Measurements from ENCODE around the gene ACACB. TPM values are rescaled to one million over a fixed set of nuclear protein-coding genes. Genes with fewer than 3 reads are reported as not detected.

The ACACB gene
- total RNA-seq, 1 experiment from 2014 or later: 1.0 TPM

GRCh38 chr12:109247831-109248654, 131.7 kb downstream of the ACACB start:
- CTCF ChIA-PET: interaction anchor here (0.6 to 5.0 kb wide), 4 partner anchors 16 to 187 kb away, joined by 3 to 30 read pairs (median 4); no protein-coding TSS in a partner anchor
- no peak overlapping the region for H3K27ac Mint-ChIP-seq (ENCODE audit: low read depth, unreplicated experiment)

DNA sequence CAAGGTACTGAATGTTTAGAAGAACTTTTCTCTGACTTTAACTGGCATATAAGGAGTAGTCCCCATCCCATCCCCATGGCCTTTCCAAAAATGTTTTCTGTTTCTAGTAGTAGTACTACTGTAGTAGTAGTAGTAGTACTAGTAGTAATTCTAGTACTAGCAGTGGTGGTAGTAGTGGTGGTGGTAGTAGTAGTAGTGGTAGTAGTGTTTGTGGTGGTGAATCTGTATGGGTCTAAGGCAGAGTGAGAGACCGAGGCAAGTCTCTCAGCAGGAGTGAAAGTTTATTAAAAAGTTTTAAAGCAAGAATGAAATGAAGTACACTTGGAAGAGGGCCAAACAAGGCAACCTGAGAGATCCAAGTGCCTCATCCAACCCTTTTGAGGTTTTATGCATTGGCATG, 134.1 kb downstream of the ACACB start:
- H3K27ac Mint-ChIP-seq (ENCODE audit: low read depth, unreplicated experiment): no peak overlapping the region
- peaks cover 20% of the 10 kb centered on the region for H3K9me3 Mint-ChIP-seq (ENCODE audit: unreplicated experiment)
- BruUV-seq (replicated peaks): no TSS peak
- H3K4me1 Mint-ChIP-seq (ENCODE audit: insufficient read depth, unreplicated experiment): no peaks in the 10 kb centered on the region
- POLR2A ChIA-PET: no interaction called here
- H3K4me3 Mint-ChIP-seq (ENCODE audit: unreplicated experiment): no peak overlapping the region
- no peak for TF ChIP-seq CTCF (IDR thresholded peaks at IDR 0.05; ENCODE audit: unreplicated experiment)
- peaks cover 4% of the 10 kb centered on the region for H3K36me3 Mint-ChIP-seq (ENCODE audit: insufficient read depth, unreplicated experiment)
- intact Hi-C loops (cut with micrococcal nuclease): no loop called here
- H3K27me3 Mint-ChIP-seq (ENCODE audit: insufficient read depth, unreplicated experiment): no peaks in the 10 kb centered on the region
- no peak for DNase-seq (ENCODE audit: unreplicated experiment)
- CTCF ChIA-PET: no interaction called here

More at GRCh38 chr12:109247831-109248654, 131.7 kb downstream of the ACACB start:
- peaks cover 4% of the 10 kb centered on the region for H3K36me3 Mint-ChIP-seq (ENCODE audit: insufficient read depth, unreplicated experiment)
- POLR2A ChIA-PET: interaction anchor here (0.8 kb wide), 1 partner anchor 11 kb away, joined by 3 read pairs; no protein-coding TSS in a partner anchor
- H3K27me3 Mint-ChIP-seq (ENCODE audit: insufficient read depth, unreplicated experiment): no peaks in the 10 kb centered on the region
- no peak for TF ChIP-seq CTCF (IDR thresholded peaks at IDR 0.05; ENCODE audit: unreplicated experiment)
- no peaks in the 10 kb centered on the region for H3K4me1 Mint-ChIP-seq (ENCODE audit: insufficient read depth, unreplicated experiment)
- BruUV-seq (replicated peaks): no TSS peak
- H3K9me3 Mint-ChIP-seq (ENCODE audit: unreplicated experiment): peaks cover 2% of the 10 kb centered on the region
- H3K4me3 Mint-ChIP-seq (ENCODE audit: unreplicated experiment): no peak overlapping the region
- no peak for DNase-seq (ENCODE audit: unreplicated experiment)
- intact Hi-C loops (cut with micrococcal nuclease): no loop called here

- H3K4me3 Mint-ChIP-seq (ENCODE audit: unreplicated experiment): no peak overlapping the region
- no peak overlapping the region for H3K27ac Mint-ChIP-seq (ENCODE audit: low read depth, unreplicated experiment)
- POLR2A ChIA-PET: no interaction called here
- no peaks in the 10 kb centered on the region for H3K27me3 Mint-ChIP-seq (ENCODE audit: insufficient read depth, unreplicated experiment)
- peaks cover 20% of the 10 kb centered on the region for H3K9me3 Mint-ChIP-seq (ENCODE audit: unreplicated experiment)
- no TSS peak for BruUV-seq (replicated peaks)
- TF ChIP-seq CTCF (IDR thresholded peaks at IDR 0.05; ENCODE audit: unreplicated experiment): no peak
- CTCF ChIA-PET: interaction anchor here (0.5 to 1.7 kb wide), 4 partner anchors 10 to 321 kb away, joined by 3 to 10 read pairs (median 3); no protein-coding TSS in a partner anchor
- no peaks in the 10 kb centered on the region for H3K4me1 Mint-ChIP-seq (ENCODE audit: insufficient read depth, unreplicated experiment)
- intact Hi-C loops (cut with micrococcal nuclease): no loop called here
- DNase-seq (ENCODE audit: unreplicated experiment): no peak
- H3K36me3 Mint-ChIP-seq (ENCODE audit: insufficient read depth, unreplicated experiment): peaks cover 3% of the 10 kb centered on the region
Observed at GRCh38 chr12:109252799-109253198, 136.4 kb downstream of the ACACB start.

GRCh38 chr12:109253913-109254544, 137.6 kb downstream of the ACACB start:
- CTCF ChIA-PET: interaction anchor here (0.7 to 2.5 kb wide), 4 partner anchors 9 to 227 kb away, joined by 3 to 22 read pairs (median 10); no protein-coding TSS in a partner anchor
- Mint-ChIP-seq H3K27me3 (ENCODE audit: insufficient read depth, unreplicated experiment) (no peaks in the 10 kb centered on the region), H3K4me3 (ENCODE audit: unreplicated experiment) (no peak overlapping the region), H3K4me1 (ENCODE audit: insufficient read depth, unreplicated experiment) (no peaks in the 10 kb centered on the region), H3K9me3 (ENCODE audit: unreplicated experiment) (peaks cover 20% of the 10 kb centered on the region), H3K27ac (ENCODE audit: low read depth, unreplicated experiment) (no peak overlapping the region), H3K36me3 (ENCODE audit: insufficient read depth, unreplicated experiment) (peaks cover 6% of the 10 kb centered on the region)
- no peak for TF ChIP-seq CTCF (IDR thresholded peaks at IDR 0.05; ENCODE audit: unreplicated experiment)
- no TSS peak for BruUV-seq (replicated peaks)
- DNase-seq (ENCODE audit: unreplicated experiment): no peak
- intact Hi-C loops (cut with micrococcal nuclease): loop anchor here (2.0 kb wide), 1 partner anchor 141 kb away; no protein-coding TSS in a partner anchor
- POLR2A ChIA-PET: no interaction called here

Measured in MCF 10A (cell line).